GM21786 (cell line): ENCODE results near the gene BYSL.
A peak's percentile ranks its signal among the peaks of the same experiment; 100 is the strongest.
"Not testable (repeated sequence)": the region's sequence is repeated elsewhere in the genome, so short reads cannot be mapped to it uniquely, and the experiment has no call there.

Source experiments
- ATAC-seq: cut with Tn5 transposase; IDR thresholded peaks from one replicate; pipeline ENCODE4 v1.9.1; 2021; ENCODE audit not compliant: unreplicated experiment

BYSL gene

GRCh38 chr6:41941280-41942066 lies 20.2 kb downstream of the BYSL start, which contains the start of gene CCND3:
TSS of gene CCND3 (minus strand) at chr6:41941808. CDS start at chr6:41941649, 159 bp downstream.
- ATAC-seq, result peak; percentile 84

GRCh38 chr6:41942067-41942851 lies 21.0 kb downstream of the BYSL start:
- ATAC-seq, result no peak

GRCh38 chr6:41942882-41943281 lies 21.6 kb downstream of the BYSL start:
- ATAC-seq, result not testable (repeated sequence)

- no peak for ATAC-seq
Observed at GRCh38 chr6:41943456-41943855, 22.2 kb downstream of the BYSL start.

GRCh38 chr6:41947581-41948220 lies 26.4 kb downstream of the BYSL start:
- no peak for ATAC-seq

- no peak for ATAC-seq
Observed at GRCh38 chr6:41954668-41955067, 33.4 kb downstream of the BYSL start.

GRCh38 chr6:41955412-41955811 lies 34.1 kb downstream of the BYSL start:
- ATAC-seq, result no peak

GRCh38 chr6:41957117-41957516 lies 35.8 kb downstream of the BYSL start:
- ATAC-seq, result no peak

- no peak for ATAC-seq
Observed at GRCh38 chr6:41958022-41958856, 36.9 kb downstream of the BYSL start.

GRCh38 chr6:41960028-41960427 lies 38.7 kb downstream of the BYSL start:
- no peak for ATAC-seq

GRCh38 chr6:41963371-41963770 lies 42.1 kb downstream of the BYSL start:
- ATAC-seq, result no peak

- no peak for ATAC-seq
Observed at GRCh38 chr6:41964201-41964887, 43.0 kb downstream of the BYSL start.

- no peak for ATAC-seq
Observed at GRCh38 chr6:41965429-41966213, 44.3 kb downstream of the BYSL start.

GRCh38 chr6:41966214-41966920 lies 45.1 kb downstream of the BYSL start:
- no peak for ATAC-seq

GRCh38 chr6:41966961-41967311 lies 45.6 kb downstream of the BYSL start:
- ATAC-seq, result no peak

GRCh38 chr6:41967312-41968287 lies 46.3 kb downstream of the BYSL start:
- ATAC-seq, result no peak

GRCh38 chr6:41970436-41970846 lies 49.1 kb downstream of the BYSL start:
- no peak for ATAC-seq

GRCh38 chr6:41972826-41973225 lies 51.5 kb downstream of the BYSL start:
- ATAC-seq, result no peak
